Measurements from ENCODE around the gene ARHGEF19. TPM values are rescaled to one million over a fixed set of nuclear protein-coding genes. Genes with fewer than 3 reads are reported as not detected.

Gene ARHGEF19
- total RNA-seq, 4 donors from 2014 or later, result 1.1 to 16.0 (median 3.3) TPM

DNA sequence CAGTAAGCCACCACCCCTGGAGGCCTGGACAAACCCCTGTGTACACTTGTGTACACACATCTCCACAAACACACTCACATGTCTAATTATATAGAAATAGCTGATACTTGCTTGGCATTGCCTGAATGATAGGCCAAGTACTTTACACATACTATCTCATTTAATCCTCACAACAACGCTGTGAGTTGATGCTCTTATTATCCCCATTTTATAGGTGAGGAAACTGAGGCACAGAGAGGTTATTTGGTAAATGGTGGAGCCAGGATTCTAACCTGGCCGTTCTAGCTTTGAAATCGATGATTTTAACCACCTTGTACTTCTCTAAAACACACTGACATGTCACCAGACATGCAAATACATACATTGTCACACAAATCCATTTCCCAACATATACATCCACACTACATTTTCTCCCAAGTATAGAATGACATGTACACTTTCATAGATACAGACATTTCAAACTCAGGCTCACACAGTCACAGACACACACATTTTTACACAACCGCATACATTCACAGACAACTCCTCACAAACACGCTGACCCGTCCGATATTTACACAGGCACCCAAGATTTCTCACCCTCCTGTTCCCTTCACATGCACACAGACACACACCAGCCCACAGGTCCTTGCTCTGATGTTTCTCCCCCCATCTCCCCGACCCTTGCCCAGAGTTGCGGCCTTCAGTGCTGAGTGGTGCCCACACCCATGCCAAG lies 3.2 kb downstream of the ARHGEF19 start:
- TF ChIP-seq, protein P1, sequence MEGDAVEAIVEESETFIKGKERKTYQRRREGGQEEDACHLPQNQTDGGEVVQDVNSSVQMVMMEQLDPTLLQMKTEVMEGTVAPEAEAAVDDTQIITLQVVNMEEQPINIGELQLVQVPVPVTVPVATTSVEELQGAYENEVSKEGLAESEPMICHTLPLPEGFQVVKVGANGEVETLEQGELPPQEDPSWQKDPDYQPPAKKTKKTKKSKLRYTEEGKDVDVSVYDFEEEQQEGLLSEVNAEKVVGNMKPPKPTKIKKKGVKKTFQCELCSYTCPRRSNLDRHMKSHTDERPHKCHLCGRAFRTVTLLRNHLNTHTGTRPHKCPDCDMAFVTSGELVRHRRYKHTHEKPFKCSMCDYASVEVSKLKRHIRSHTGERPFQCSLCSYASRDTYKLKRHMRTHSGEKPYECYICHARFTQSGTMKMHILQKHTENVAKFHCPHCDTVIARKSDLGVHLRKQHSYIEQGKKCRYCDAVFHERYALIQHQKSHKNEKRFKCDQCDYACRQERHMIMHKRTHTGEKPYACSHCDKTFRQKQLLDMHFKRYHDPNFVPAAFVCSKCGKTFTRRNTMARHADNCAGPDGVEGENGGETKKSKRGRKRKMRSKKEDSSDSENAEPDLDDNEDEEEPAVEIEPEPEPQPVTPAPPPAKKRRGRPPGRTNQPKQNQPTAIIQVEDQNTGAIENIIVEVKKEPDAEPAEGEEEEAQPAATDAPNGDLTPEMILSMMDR (IDR thresholded peaks at IDR 0.05; ENCODE audit: low read depth), result no peak

DNA sequence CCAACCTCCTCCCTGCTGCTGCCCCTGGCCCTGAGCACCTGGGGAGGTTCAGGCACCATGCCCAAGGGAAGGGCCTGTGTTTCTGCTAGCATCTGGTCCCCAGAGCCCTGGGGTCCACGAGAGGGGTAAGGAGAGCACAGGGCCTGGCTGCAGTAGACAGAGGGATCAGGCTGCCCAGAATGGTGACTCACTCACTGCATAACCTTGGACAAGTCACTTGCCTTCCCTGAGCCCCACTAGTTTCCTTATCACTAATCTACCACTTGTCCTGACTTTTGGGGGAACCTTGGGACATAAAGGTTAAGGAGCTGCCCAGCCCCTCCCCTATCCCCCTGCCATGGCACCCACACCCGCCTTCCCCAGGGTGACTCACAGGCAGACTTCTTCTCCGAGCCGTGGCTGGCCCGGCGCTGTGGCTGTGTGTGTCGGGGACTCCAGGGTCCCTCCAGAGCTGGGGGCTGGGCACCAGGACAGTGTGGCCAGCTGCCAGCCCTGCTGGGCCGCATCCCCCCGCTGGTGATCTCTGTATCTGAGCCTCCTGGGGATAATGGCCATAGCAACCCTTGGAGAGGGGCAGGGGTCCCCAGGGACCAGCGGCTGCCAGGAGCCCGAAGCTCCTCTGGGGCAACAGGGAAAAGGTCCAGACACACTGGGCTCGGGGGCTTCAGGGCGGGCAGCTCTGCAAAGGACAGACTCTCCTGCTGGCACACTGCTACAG lies 4.0 kb downstream of the ARHGEF19 start:
- TF ChIP-seq, protein P1 (IDR thresholded peaks at IDR 0.05; ENCODE audit: low read depth), result no peak

DNA sequence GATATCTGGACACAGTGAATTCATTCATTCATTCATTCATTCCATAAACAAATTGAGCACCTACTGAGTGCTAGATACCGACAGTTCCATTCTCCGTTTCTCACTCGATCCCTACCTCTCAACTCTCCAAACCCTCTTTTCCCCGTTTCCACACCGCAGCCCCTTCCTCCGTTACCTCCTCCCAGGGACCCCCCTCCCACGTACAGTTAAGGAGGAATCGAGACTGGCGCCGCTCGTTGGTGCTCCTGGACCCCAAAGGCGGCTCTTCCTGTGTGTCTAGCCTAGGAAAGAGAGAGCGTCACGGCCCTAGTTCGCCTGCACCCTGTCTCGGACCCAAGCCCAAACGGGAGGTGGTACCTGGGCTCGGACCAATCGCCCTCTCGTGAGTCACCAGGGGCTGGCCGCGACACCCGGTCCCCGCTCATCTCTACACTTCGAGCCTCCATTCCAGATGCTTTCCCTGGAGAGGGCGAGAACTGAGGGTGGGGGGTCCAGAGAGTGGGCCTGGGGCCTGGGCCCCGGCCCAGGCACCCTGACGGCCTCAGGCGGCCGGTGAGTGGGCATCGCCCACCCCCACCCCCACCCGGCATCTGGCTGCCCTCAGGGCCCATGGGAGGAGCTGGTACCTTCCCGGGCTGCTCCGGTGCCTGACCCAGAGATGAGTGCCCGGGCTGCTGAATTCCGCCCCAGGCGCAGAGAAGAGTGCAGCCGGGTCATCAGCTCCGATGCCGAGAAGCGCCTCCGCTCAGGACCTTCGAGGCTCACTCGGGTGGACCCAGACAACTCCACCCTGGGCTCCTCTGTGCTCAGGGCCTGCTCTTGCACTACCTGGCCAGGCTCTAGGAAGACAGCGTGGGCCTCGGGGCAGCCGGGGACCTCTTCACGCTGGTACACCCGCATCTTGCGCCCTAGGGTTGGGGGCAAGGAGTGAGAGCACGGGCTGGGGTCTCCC lies 4.9 kb downstream of the ARHGEF19 start:
- TF ChIP-seq, protein P1 (IDR thresholded peaks at IDR 0.05; ENCODE audit: low read depth), result no peak

DNA sequence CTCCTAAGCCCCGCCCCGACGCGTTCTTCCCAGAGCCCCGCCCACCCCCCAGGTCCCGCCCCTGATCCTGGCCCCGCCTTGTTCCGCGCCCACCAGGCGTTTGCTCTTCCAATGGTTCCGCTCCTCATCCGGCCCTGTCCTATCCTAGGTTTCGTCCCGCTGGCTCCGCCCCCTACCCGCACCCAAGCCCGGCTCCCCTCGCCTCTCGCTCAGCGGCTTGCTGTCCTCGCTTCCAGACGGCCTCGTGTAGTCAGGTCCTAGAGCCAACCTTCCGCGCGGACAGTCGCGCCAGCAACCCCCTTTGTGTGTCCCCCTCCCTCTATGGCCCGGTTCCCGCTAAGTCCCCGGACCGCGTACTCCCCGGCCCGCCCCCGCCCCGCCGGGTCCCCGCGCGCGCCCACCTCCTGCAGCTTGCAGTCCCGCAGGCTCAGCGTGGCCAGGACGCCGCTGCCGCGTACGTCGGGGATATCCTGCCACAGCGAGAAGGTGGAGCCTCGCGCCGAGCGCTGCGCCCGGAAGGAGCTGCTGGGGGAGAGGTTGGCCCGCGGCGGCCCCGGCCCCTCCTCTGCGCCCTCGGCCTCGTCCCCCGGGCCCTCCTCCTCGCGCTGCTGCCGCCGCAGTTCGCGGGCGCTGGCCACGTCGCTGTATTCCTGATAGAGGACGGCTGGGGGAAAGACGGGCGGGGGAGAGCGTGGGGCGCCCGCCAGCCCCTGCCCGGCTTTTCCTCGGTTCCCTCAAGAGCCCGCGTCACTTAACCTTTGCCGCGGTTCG lies 5.7 kb downstream of the ARHGEF19 start:
- TF ChIP-seq, protein P1 (IDR thresholded peaks at IDR 0.05; ENCODE audit: low read depth), result no peak

DNA sequence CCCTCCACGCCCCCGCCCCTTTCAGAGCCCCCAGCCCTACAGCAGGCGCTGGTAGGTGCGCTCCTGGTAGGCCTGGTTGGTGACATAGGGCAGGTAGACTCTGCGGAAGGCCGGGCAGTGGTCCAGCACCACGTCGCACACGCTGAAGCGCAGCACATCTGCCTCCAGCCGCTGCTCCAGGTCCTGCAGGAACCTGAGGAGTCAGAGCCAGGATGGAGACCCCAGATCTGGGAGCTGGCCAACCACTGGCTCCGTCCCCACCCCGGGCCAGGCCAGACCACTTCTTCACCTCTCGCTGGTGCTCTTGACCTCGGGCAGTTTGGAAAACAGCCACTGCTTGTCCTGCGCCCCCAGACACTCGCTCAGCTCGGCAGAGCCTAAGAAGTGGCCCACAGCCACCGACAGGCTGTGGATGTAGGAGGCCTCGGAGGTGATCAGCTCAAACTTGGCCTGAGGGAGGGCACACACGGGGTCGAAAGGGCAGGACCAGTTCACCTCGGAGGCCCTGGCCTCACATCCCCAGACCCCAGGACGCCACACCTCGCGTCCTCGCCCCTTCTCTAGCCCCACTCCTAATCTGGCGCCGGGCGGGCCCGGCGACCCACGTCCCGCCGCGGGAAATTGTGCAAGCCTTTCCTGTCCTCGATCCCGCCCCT lies 6.4 kb downstream of the ARHGEF19 start:
- TF ChIP-seq, protein P1 (IDR thresholded peaks at IDR 0.05; ENCODE audit: low read depth), result no peak

DNA sequence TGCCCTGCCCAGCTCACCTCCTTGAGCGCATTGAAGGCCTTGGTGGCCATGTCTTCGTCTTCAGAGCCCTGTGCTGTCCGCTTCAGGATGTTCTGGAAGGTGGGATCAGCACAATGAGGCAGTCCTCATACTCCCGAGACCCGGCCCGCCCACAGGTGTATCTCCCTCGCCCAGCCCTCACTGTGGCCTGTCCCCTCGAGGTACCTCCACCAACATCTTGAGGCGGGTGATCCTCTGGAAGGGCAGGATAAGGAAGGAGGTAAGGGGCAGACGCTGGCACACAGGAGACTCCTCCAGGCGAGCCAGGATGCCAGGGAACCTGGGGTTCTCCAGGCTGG lies 7.1 kb downstream of the ARHGEF19 start:
- TF ChIP-seq, protein P1 (IDR thresholded peaks at IDR 0.05; ENCODE audit: low read depth), result no peak
